H1 (cell line): ENCODE data around the gene DCDC2B. TPM values are rescaled to one million over a fixed set of nuclear protein-coding genes. Genes with fewer than 3 reads are reported as not detected.
A peak's percentile ranks its signal among the peaks of the same experiment; 100 is the strongest.

Source experiments
- CTCF ChIA-PET: fragments of 300-600 bp; sonication (Branson Sonifier 250); formaldehyde crosslinking; loops from one replicate; lab custom pipeline; 2021; ENCODE audit not compliant: partially characterized antibody; lab: Charles Lee
- POLR2A ChIA-PET: fragments of 300-600 bp; sonication (Branson Sonifier 250); formaldehyde crosslinking; loops from one replicate; lab custom pipeline; 2021; ENCODE audit warnings: inconsistent platforms; ENCODE audit not compliant: partially characterized antibody; lab: Charles Lee
- DNase-seq, 2 experiments: peaks; one replicate each; pipeline versions ENCODE4 v3.0.0 to v3.0.0-alpha.2; 2010 to 2022; ENCODE audit warnings: low spot score in 2 of 2, low read depth in 1 of 2, mixed read lengths in 1 of 2
- FAIRE-seq: peaks from 2 replicates; lab custom pipeline; 2011; peaks lifted over from hg19 to GRCh38; lab: Jason Lieb, UNC
- H2AFZ ChIP-seq: 2 replicates; pipeline ENCODE4 v1.8.1; 2012; ENCODE audit warnings: low read length, inconsistent platforms
- H2AK5ac ChIP-seq: 2 replicates; pipeline ENCODE4 v1.6.1; 2013; ENCODE audit warnings: low read depth, low read length
- H2BK120ac ChIP-seq: replicated peaks from 2 replicates; pipeline ENCODE3; 2013; ENCODE audit warnings: low read depth, low read length, inconsistent platforms
- H2BK12ac ChIP-seq: 2 replicates; pipeline ENCODE4 v1.6.1; 2013; ENCODE audit warnings: low read depth, low read length
- H2BK15ac ChIP-seq: 2 replicates; pipeline ENCODE4 v1.6.1; 2013; ENCODE audit warnings: low read length
- H2BK20ac ChIP-seq: 2 replicates; pipeline ENCODE4 v1.6.1; 2013; ENCODE audit warnings: low read length
- H2BK5ac ChIP-seq: 2 replicates; pipeline ENCODE4 v1.6.1; 2013; ENCODE audit warnings: low read depth, low read length
- H3K14ac ChIP-seq: 2 replicates; pipeline ENCODE4 v1.6.1; 2013; ENCODE audit warnings: inconsistent platforms; ENCODE audit not compliant: insufficient read length
- H3K18ac ChIP-seq: 2 replicates; pipeline ENCODE4 v1.6.1; 2013; ENCODE audit warnings: low read length; ENCODE audit errors: extremely low read depth
- H3K23ac ChIP-seq: 2 replicates; pipeline ENCODE4 v1.6.1; 2013; ENCODE audit warnings: inconsistent platforms; ENCODE audit not compliant: insufficient read length
- H3K23me2 ChIP-seq: 2 replicates; pipeline ENCODE4 v1.6.1; 2013; ENCODE audit warnings: low read depth, low read length
- H3K27ac ChIP-seq: 2 replicates; pipeline ENCODE4 v1.6.1; 2011; ENCODE audit warnings: low read depth, low read length, inconsistent platforms
- H3K27me3 ChIP-seq, 4 experiments: replicated peaks in 1 of 4; 1 replicate in 1 of 4; 2 replicates in 3 of 4; pipeline versions ENCODE4 v1.6.1 to v1.8.1; 2011 to 2013; ENCODE audit warnings: low read length in 3 of 4, mild to moderate bottlenecking in 3 of 4, inconsistent platforms in 2 of 4, mixed read lengths in 2 of 4, moderate library complexity in 1 of 4; ENCODE audit not compliant: control insufficient read depth in 3 of 4, insufficient read depth in 3 of 4; ENCODE audit errors: extremely low read depth in 1 of 4
- H3K36me3 ChIP-seq, 4 experiments: 2 replicates each; pipeline versions ENCODE4 v1.6.1 to v1.8.1; 2011 to 2013; ENCODE audit warnings: mild to moderate bottlenecking in 4 of 4, low read length in 3 of 4, moderate library complexity in 2 of 4, control low read depth in 1 of 4, inconsistent platforms in 1 of 4; ENCODE audit not compliant: insufficient read depth in 4 of 4, control insufficient read depth in 2 of 4
- H3K4ac ChIP-seq: replicated peaks from 2 replicates; pipeline ENCODE3; 2013; ENCODE audit warnings: low read length, low read depth, mixed read lengths, inconsistent platforms; ENCODE audit not compliant: insufficient read length
- H3K4me1 ChIP-seq, 4 experiments: replicated peaks in 1 of 4; 1 replicate in 1 of 4; 2 replicates in 3 of 4; pipeline versions ENCODE4 v1.6.1 to v1.8.1; 2011 to 2013; ENCODE audit warnings: low read length in 3 of 4, inconsistent platforms in 2 of 4, mixed read lengths in 1 of 4; ENCODE audit not compliant: insufficient read depth in 4 of 4, control insufficient read depth in 3 of 4
- H3K4me2 ChIP-seq, 2 experiments: 2 replicates each; pipeline versions ENCODE4 v1.6.1 to v1.8.1; 2011 to 2013; ENCODE audit warnings: low read depth in 2 of 2, low read length in 2 of 2, control low read depth in 1 of 2, inconsistent platforms in 1 of 2, mild to moderate bottlenecking in 1 of 2; ENCODE audit not compliant: insufficient read depth in 1 of 2
- H3K4me3 ChIP-seq, 4 experiments: fragments of 200-600, 300-600 bp in 1 of 4; sonication (generic), shearing (Covaris generic), sonication (Bioruptor Twin) in 1 of 4; 2 replicates each; pipeline versions ENCODE4 v1.5.1 to v1.8.1; 2011 to 2016; ENCODE audit warnings: low read length in 4 of 4, low read depth in 3 of 4, control low read depth in 2 of 4, inconsistent platforms in 2 of 4, mild to moderate bottlenecking in 2 of 4, mixed read lengths in 1 of 4, moderate library complexity in 1 of 4; ENCODE audit not compliant: insufficient read depth in 2 of 4; ENCODE audit errors: extremely low read depth in 1 of 4
- H3K56ac ChIP-seq: replicated peaks from 2 replicates; pipeline ENCODE3; 2013; ENCODE audit warnings: low read depth, mild to moderate bottlenecking, mixed read lengths, low read length, inconsistent platforms; ENCODE audit not compliant: insufficient read length
- H3K79me1 ChIP-seq: 2 replicates; pipeline ENCODE4 v1.6.1; 2013; ENCODE audit warnings: low read depth, low read length, control low read depth
- H3K79me2 ChIP-seq, 2 experiments: 2 replicates each; pipeline versions ENCODE4 v1.6.1 to v1.8.1; 2012 to 2013; ENCODE audit warnings: low read length in 2 of 2, mild to moderate bottlenecking in 2 of 2, inconsistent platforms in 1 of 2; ENCODE audit not compliant: insufficient read depth in 2 of 2, control insufficient read depth in 1 of 2
- H3K9ac ChIP-seq, 4 experiments: replicated peaks in 1 of 4; 1 replicate in 1 of 4; 2 replicates in 3 of 4; pipeline versions ENCODE4 v1.6.1 to v1.8.1; 2011 to 2013; ENCODE audit warnings: low read depth in 3 of 4, low read length in 3 of 4, control low read depth in 2 of 4, mild to moderate bottlenecking in 2 of 4, moderate library complexity in 2 of 4, inconsistent platforms in 1 of 4; ENCODE audit errors: extremely low read depth in 1 of 4
- H3K9me3 ChIP-seq, 2 experiments: 2 replicates each; pipeline versions ENCODE4 v1.6.1 to v1.8.1; 2012 to 2013; ENCODE audit warnings: mild to moderate bottlenecking in 2 of 2, moderate library complexity in 2 of 2, control low read depth in 1 of 2, inconsistent platforms in 1 of 2, low read depth in 1 of 2, low read length in 1 of 2, mixed read lengths in 1 of 2; ENCODE audit not compliant: insufficient read depth in 2 of 2
- H4K20me1 ChIP-seq, 2 experiments: replicated peaks in 1 of 2; 2 replicates each; pipeline versions ENCODE3 to v1.8.1; 2011 to 2013; ENCODE audit warnings: inconsistent platforms in 2 of 2, low read length in 2 of 2, mild to moderate bottlenecking in 1 of 2; ENCODE audit not compliant: insufficient read depth in 2 of 2, control insufficient read depth in 1 of 2
- H4K5ac ChIP-seq: 2 replicates; pipeline ENCODE4 v1.6.1; 2013; ENCODE audit warnings: low read length, low read depth, mixed read lengths, inconsistent platforms; ENCODE audit not compliant: insufficient read length
- H4K8ac ChIP-seq: 2 replicates; pipeline ENCODE4 v1.8.0; 2013; ENCODE audit warnings: mild to moderate bottlenecking, moderate library complexity, low read length, inconsistent platforms; ENCODE audit not compliant: insufficient read depth; ENCODE audit errors: extremely low read depth
- H4K91ac ChIP-seq: replicated peaks from 2 replicates; pipeline ENCODE3; 2013; ENCODE audit warnings: low read length, mixed read lengths, inconsistent platforms; ENCODE audit not compliant: insufficient read length
- ASH2L ChIP-seq: fragments of 200-600, 300-600 bp; sonication (generic); IDR thresholded peaks from one replicate; pipeline ENCODE4 v1.7.1; 2017; ENCODE audit warnings: low read length
- BCL11A ChIP-seq, 2 experiments: IDR thresholded peaks; one replicate each; pipeline ENCODE4 v1.6.1; 2011; ENCODE audit warnings: low read depth in 2 of 2, low read length in 2 of 2, mild to moderate bottlenecking in 2 of 2
- EGR1 ChIP-seq: IDR thresholded peaks from 2 replicates; pipeline ENCODE4 v1.6.1; 2011; ENCODE audit warnings: low read depth, low read length, borderline replicate concordance
- GABPA ChIP-seq: IDR thresholded peaks from 2 replicates; pipeline ENCODE4 v1.6.1; 2011; ENCODE audit warnings: mild to moderate bottlenecking, low read length, moderate library complexity, borderline replicate concordance; ENCODE audit not compliant: insufficient read depth
- KDM5A ChIP-seq: fragments of 200-600 bp; IDR thresholded peaks from 2 replicates; pipeline ENCODE4 v1.7.1; 2012; ENCODE audit warnings: mild to moderate bottlenecking, low read length, inconsistent platforms, mixed read lengths
- WGBS, 2 experiments: shearing (Covaris generic) in 1 of 2; methylation state at CpG; one replicate each; pipeline versions ENCODE4 v1.1.6 to v1.1.7; 2013 to 2015; ENCODE audit warnings: low lambda C conversion rate in 2 of 2, mixed read lengths in 2 of 2, inconsistent platforms in 1 of 2, low coverage in 1 of 2, missing lambda C conversion rate in 1 of 2; ENCODE audit not compliant: insufficient replicate concordance in 2 of 2, insufficient coverage in 1 of 2, insufficient read length in 1 of 2; ENCODE audit errors: extremely low coverage in 1 of 2, missing lambda C conversion rate in 1 of 2; 5-methylcytosine and 5-hydroxymethylcytosine counted together
- polyA plus RNA-seq, 7 experiments: library from polyadenylated mRNA; depleted of rRNA in 3 of 7; stranded (reverse) in 5 of 7; unstranded in 2 of 7; fragments of >200 nt in 5 of 7; fragments of 200-250 nt in 2 of 7; gene quantifications; 1 replicate in 5 of 7; 2 replicates in 1 of 7; 4 replicates in 1 of 7; pipeline versions ENCODE4 v1.2.1 to v1.2.3, GENCODE V29; 2011 to 2013; ENCODE audit warnings: missing spikeins in 2 of 7, mixed read lengths in 2 of 7
- total RNA-seq: library from RNA; stranded (reverse); fragmentation: NEBNext Ultra II Directional; extraction: Animal tissue kit (Norgen Biotek cat#: 25700); gene quantifications from 2 replicates; pipeline ENCODE4 v1.2.1, GENCODE V29; 2021
- TF ChIP-seq, protein P1 (sequence below), 3 experiments: IDR thresholded peaks; 1 replicate in 2 of 3; 2 replicates in 1 of 3; pipeline versions ENCODE4 v1.5.1 to v1.6.1; 2011; ENCODE audit warnings: low read length in 3 of 3, mild to moderate bottlenecking in 3 of 3, inconsistent platforms in 2 of 3, low read depth in 1 of 3, moderate library complexity in 1 of 3; ENCODE audit not compliant: insufficient read depth in 1 of 3; ENCODE audit errors: control extremely low read depth in 1 of 3
- TF ChIP-seq, protein P2 (sequence below): IDR thresholded peaks from 2 replicates; pipeline ENCODE4 v1.6.1; 2012; ENCODE audit warnings: inconsistent platforms
- TF ChIP-seq, protein P3 (sequence below): IDR thresholded peaks from 2 replicates; pipeline ENCODE4 v1.6.1; 2011; ENCODE audit warnings: low read depth, mild to moderate bottlenecking, low read length; ENCODE audit not compliant: insufficient read depth

DCDC2B gene
- total and polyA plus RNA-seq, 2 of the 8 experiments (the other 6 are each of a cell fraction or from before 2014, with no cell fraction given): not detected

DNA sequence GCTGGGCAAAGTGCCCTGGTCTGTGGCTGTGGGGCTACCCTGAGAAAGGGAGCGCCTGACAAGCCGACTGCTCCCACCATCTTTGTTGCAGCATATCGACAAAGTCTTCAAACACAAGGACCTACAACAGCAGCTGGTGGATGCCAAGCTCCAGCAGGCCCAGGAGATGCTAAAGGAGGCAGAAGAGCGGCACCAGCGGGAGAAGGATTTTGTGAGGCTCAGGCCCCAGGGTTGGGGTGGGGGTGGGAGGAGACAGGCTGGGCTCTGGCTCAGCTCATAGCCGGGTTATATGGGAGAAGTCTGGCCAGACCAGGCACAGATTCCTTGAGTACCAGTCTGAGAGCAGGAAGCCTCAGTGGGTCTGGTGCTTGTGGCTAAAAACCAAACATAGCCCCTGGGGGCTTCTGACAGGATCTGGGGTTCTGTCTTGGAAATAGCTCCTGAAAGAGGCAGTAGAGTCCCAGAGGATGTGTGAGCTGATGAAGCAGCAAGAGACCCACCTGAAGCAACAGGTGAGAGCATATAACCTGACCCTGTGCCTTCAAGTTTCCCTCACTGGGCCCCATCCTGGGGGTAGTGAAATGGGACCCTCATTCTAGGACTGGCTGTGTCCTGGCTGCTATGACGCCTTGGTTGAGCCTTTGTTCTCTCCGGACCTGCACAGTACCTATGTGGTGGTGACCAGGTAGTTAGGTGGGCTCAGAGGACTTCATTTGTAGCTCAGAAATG is 16.5 kb upstream of the DCDC2B start:
- Histone ChIP-seq H2BK12ac (no peak overlapping the region), H4K20me1 (peaks cover 13 to 14% of the 10 kb centered on the region in 2 experiments), H3K9ac (no peak overlapping the region), H2BK20ac (no peak overlapping the region), H3K14ac (no peak overlapping the region), H2BK15ac (no peak overlapping the region), H3K23me2 (no peaks in the 10 kb centered on the region), H2AK5ac (no peak overlapping the region), H3K4me1 (no peaks in the 10 kb centered on the region), H3K9me3 (no peaks in the 10 kb centered on the region), H3K36me3 (peaks cover 60 to 98% (median 90%) of the 10 kb centered on the region in 4 experiments), H3K4me3 (no peak overlapping the region), H3K18ac (no peak overlapping the region), H3K23ac (no peak overlapping the region), H3K79me1 (0 out of 2 replicates have a peak, but pooled peaks cover 3% of the 10 kb centered on the region), H2AFZ (no peak overlapping the region), H3K4ac (no peak overlapping the region), H4K5ac (no peak overlapping the region), H2BK5ac (peak overlapping the region; percentile 28; the same call in 1 of the 2 replicates), H4K8ac (no peak overlapping the region), H3K56ac (no peak overlapping the region), H2BK120ac (no peak overlapping the region), H3K27ac (no peak overlapping the region), H3K79me2 (no peaks in the 10 kb centered on the region), H4K91ac (no peak overlapping the region), H3K4me2 (no peak overlapping the region), H3K27me3 (no peaks in the 10 kb centered on the region)
- 81% methylated on average over 8 of the region's 8 CpGs; no CpG with 5 or more reads in 1 of the 2 experiments for WGBS, 2 experiments
- FAIRE-seq (no peak), DNase-seq (no peak)
- ChIA-PET CTCF (interaction anchor here (0.6 to 2.5 kb wide), 9 partner anchors 8 to 124 kb away, joined by 3 to 6 read pairs (median 4); partner anchors contain the start of gene CCDC28B), POLR2A (interaction anchor here (0.6 to 21.3 kb wide), 7 partner anchors 4 to 275 kb away, joined by 3 to 332 read pairs (median 5); partner anchors contain the start of genes CCDC28B, DCDC2B, IQCC and MARCKSL1)
- no peak for TF ChIP-seq BCL11A (IDR thresholded peaks at IDR 0.05; ENCODE audit: low read depth in 2 of 2, low read length in 2 of 2)
- TF ChIP-seq, protein P1, sequence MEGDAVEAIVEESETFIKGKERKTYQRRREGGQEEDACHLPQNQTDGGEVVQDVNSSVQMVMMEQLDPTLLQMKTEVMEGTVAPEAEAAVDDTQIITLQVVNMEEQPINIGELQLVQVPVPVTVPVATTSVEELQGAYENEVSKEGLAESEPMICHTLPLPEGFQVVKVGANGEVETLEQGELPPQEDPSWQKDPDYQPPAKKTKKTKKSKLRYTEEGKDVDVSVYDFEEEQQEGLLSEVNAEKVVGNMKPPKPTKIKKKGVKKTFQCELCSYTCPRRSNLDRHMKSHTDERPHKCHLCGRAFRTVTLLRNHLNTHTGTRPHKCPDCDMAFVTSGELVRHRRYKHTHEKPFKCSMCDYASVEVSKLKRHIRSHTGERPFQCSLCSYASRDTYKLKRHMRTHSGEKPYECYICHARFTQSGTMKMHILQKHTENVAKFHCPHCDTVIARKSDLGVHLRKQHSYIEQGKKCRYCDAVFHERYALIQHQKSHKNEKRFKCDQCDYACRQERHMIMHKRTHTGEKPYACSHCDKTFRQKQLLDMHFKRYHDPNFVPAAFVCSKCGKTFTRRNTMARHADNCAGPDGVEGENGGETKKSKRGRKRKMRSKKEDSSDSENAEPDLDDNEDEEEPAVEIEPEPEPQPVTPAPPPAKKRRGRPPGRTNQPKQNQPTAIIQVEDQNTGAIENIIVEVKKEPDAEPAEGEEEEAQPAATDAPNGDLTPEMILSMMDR (IDR thresholded peaks at IDR 0.05; ENCODE audit: control extremely low read depth in 1 of 3, insufficient read depth in 1 of 3, low read depth in 1 of 3, low read length in 3 of 3): no peak
- TF ChIP-seq GABPA: no peak
- no peak for TF ChIP-seq EGR1
- TF ChIP-seq, protein P2, sequence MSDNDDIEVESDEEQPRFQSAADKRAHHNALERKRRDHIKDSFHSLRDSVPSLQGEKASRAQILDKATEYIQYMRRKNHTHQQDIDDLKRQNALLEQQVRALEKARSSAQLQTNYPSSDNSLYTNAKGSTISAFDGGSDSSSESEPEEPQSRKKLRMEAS: no peak
- TF ChIP-seq, protein P3, sequence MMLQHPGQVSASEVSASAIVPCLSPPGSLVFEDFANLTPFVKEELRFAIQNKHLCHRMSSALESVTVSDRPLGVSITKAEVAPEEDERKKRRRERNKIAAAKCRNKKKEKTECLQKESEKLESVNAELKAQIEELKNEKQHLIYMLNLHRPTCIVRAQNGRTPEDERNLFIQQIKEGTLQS: no peak
- TF ChIP-seq ASH2L: no peak
- TF ChIP-seq KDM5A: no peak
